Measurements from ENCODE around the gene KRT86.
"Not testable (repeated sequence)": the region's sequence is repeated elsewhere in the genome, so short reads cannot be mapped to it uniquely, and the experiment has no call there.

Gene KRT86

GRCh38 chr12:52285851-52286530, 11.5 kb downstream of the KRT86 start:
- Histone ChIP-seq H3K36me3 (replicated peaks; ENCODE audit: insufficient read depth, low read length) (no peaks in the 10 kb centered on the region), H3K4me2 (ENCODE audit: low read depth, low read length) (no peak overlapping the region), H3K4me3 (ENCODE audit: low read length) (no peak overlapping the region), H3K79me2 (ENCODE audit: low read length) (no peaks in the 10 kb centered on the region), H3K9me2 (replicated peaks; ENCODE audit: insufficient read depth, low read length) (no peaks in the 10 kb centered on the region), H3K4me1 (ENCODE audit: low read length) (no peaks in the 10 kb centered on the region), H2AFZ (ENCODE audit: low read length) (no peak overlapping the region), H3K9ac (ENCODE audit: low read length) (no peak overlapping the region), H3K27ac (ENCODE audit: low read length) (no peak overlapping the region), H4K20me1 (ENCODE audit: insufficient read depth, low read length) (no peaks in the 10 kb centered on the region), H3K27me3 (replicated peaks; ENCODE audit: insufficient read depth, low read length) (peaks cover 6% of the 10 kb centered on the region; the same call in 1 of the 2 replicates), H3F3A (ENCODE audit: insufficient read depth, low read length) (no peaks in the 10 kb centered on the region), H3K9me3 (replicated peaks; ENCODE audit: insufficient read depth, low read length) (no peaks in the 10 kb centered on the region)
- no peak for DNase-seq
- TF ChIP-seq EZH2 (optimal IDR thresholded peaks at IDR 0.05; ENCODE audit: low read depth, low read length) (no peak), CTCF (IDR thresholded peaks at IDR 0.05; ENCODE audit: low read length) (no peak), EZH2phosphoT487 (IDR thresholded peaks at IDR 0.05; ENCODE audit: low read length) (no peak)

GRCh38 chr12:52286857-52287785, 12.7 kb downstream of the KRT86 start:
- H3K9ac ChIP-seq (ENCODE audit: low read length); H3K36me3 ChIP-seq (replicated peaks; ENCODE audit: insufficient read depth, low read length); H3K9me2 ChIP-seq (replicated peaks; ENCODE audit: insufficient read depth, low read length); H3K27ac ChIP-seq (ENCODE audit: low read length); H3K9me3 ChIP-seq (replicated peaks; ENCODE audit: insufficient read depth, low read length); H3K79me2 ChIP-seq (ENCODE audit: low read length); H3K4me2 ChIP-seq (ENCODE audit: low read depth, low read length); DNase-seq; H3K27me3 ChIP-seq (replicated peaks; ENCODE audit: insufficient read depth, low read length); H4K20me1 ChIP-seq (ENCODE audit: insufficient read depth, low read length); H3F3A ChIP-seq (ENCODE audit: insufficient read depth, low read length); H3K4me1 ChIP-seq (ENCODE audit: low read length); H3K4me3 ChIP-seq (ENCODE audit: low read length); H2AFZ ChIP-seq (ENCODE audit: low read length): not testable (repeated sequence)
- TF ChIP-seq CTCF (IDR thresholded peaks at IDR 0.05; ENCODE audit: low read length) = peak; percentile 7; the same call in 1 of the 2 replicates

DNA sequence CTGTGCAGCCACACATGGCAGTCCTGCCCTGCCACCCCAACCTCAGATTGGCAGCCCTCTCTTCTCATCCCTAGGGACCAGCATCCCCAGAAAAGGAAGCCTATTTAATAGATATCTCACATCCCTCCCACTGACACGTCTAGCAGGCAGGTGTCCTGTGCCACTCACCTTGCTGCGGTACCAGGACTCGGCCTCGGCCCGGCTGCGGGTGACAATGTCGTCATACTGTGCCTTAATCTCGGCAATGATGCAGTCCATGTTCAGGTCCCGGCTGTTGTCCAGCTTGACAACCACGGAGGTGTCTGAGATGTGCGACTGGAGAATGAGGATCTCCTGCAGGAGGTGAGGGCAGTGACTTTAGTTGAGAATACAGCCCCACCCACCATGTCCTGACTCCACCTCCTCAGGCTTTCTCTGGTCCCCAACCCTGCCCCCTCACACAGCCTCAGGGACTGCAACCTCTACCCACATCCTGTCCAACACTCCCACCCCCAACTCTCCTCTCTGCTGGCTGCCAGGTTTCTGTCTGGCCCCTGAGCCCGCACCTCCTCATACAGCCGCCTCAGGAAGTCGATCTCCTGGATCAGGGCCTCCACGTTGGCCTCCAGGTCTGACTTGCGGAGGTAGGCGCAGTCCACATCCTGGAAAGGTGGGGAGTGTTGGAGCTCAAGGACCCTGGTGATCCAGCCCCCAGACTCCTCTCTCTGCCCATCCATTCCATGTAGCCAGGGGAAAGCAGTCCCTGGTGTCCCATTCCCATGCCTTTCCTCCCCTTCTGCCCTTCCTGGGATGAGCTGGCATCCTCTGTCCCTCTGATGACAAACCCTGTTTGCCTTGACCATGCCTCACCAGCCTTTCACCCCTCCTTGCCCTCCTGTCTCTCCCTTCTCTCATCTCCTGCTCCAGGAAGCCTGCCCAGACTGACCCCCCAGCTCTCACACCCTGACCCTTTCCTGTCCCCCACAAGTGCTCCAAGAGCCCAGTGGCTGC, 13.7 kb downstream of the KRT86 start:
- H3K4me3 ChIP-seq (ENCODE audit: low read length); H3K4me1 ChIP-seq (ENCODE audit: low read length); H3K9me3 ChIP-seq (replicated peaks; ENCODE audit: insufficient read depth, low read length); H3K79me2 ChIP-seq (ENCODE audit: low read length); H3K9me2 ChIP-seq (replicated peaks; ENCODE audit: insufficient read depth, low read length); H3K27me3 ChIP-seq (replicated peaks; ENCODE audit: insufficient read depth, low read length); H3F3A ChIP-seq (ENCODE audit: insufficient read depth, low read length); H2AFZ ChIP-seq (ENCODE audit: low read length); H3K27ac ChIP-seq (ENCODE audit: low read length); H3K9ac ChIP-seq (ENCODE audit: low read length); H3K4me2 ChIP-seq (ENCODE audit: low read depth, low read length); H3K36me3 ChIP-seq (replicated peaks; ENCODE audit: insufficient read depth, low read length); H4K20me1 ChIP-seq (ENCODE audit: insufficient read depth, low read length): not testable (repeated sequence)
- peak; percentile 19 for DNase-seq

- H4K20me1 ChIP-seq (ENCODE audit: insufficient read depth, low read length); H3K4me1 ChIP-seq (ENCODE audit: low read length); H3K9me3 ChIP-seq (replicated peaks; ENCODE audit: insufficient read depth, low read length); H3K79me2 ChIP-seq (ENCODE audit: low read length); H3K4me2 ChIP-seq (ENCODE audit: low read depth, low read length); H2AFZ ChIP-seq (ENCODE audit: low read length); H3K27ac ChIP-seq (ENCODE audit: low read length); H3F3A ChIP-seq (ENCODE audit: insufficient read depth, low read length); H3K36me3 ChIP-seq (replicated peaks; ENCODE audit: insufficient read depth, low read length); H3K9me2 ChIP-seq (replicated peaks; ENCODE audit: insufficient read depth, low read length); DNase-seq; H3K9ac ChIP-seq (ENCODE audit: low read length); H3K27me3 ChIP-seq (replicated peaks; ENCODE audit: insufficient read depth, low read length); H3K4me3 ChIP-seq (ENCODE audit: low read length): not testable (repeated sequence)
Measured at GRCh38 chr12:52290483-52291134, 16.2 kb downstream of the KRT86 start.

Data from MM.1S (cell line).